ENCODE data around the gene ACAD11.

The ACAD11 gene

GRCh38 chr3:132679911-132680310 is 20.3 kb upstream of the ACAD11 start:
- WGBS: 97% methylated on average over 3 of the region's 5 CpGs
- H3K23ac ChIP-seq (ENCODE audit: low read length in 2 of 2): no peak overlapping the region
- no peak overlapping the region for H2AFZ ChIP-seq (ENCODE audit: low read depth, low read length)

GRCh38 chr3:132675408-132675807 is 15.8 kb upstream of the ACAD11 start:
- Histone ChIP-seq H3K27ac (ENCODE audit: low read length, poor library complexity, severe bottlenecking) (no peak overlapping the region), H2BK5ac (ENCODE audit: low read depth, low read length, poor library complexity, severe bottlenecking) (no peak overlapping the region), H2BK15ac (ENCODE audit: low read depth, poor library complexity, severe bottlenecking) (no peak overlapping the region), H3K14ac (ENCODE audit: low read length in 2 of 2) (no peak overlapping the region), H2BK120ac (ENCODE audit: low read depth, low read length) (no peak overlapping the region), H3K4me2 (ENCODE audit: low read length, poor library complexity, severe bottlenecking) (no peak overlapping the region), H3K9me3 (ENCODE audit: control insufficient read depth, low read length) (no peaks in the 10 kb centered on the region), H2AFZ (ENCODE audit: low read depth, low read length) (no peak overlapping the region), H2BK12ac (ENCODE audit: low read length in 2 of 2) (no peak overlapping the region), H3K36me3 (ENCODE audit: control insufficient read depth in 1 of 2, insufficient read depth in 2 of 2, low read depth in 1 of 2, low read length in 2 of 2) (peaks cover 9 to 95% of the 10 kb centered on the region in 2 experiments), H3K23ac (ENCODE audit: low read length in 2 of 2) (no peak overlapping the region), H3K9ac (ENCODE audit: low read length) (no peak overlapping the region), H4K8ac (ENCODE audit: low read length) (no peak overlapping the region), H3K79me1 (replicated peaks; ENCODE audit: low read length, poor library complexity, severe bottlenecking) (peaks cover 4% of the 10 kb centered on the region), H3K27me3 (ENCODE audit: control insufficient read depth in 1 of 2, insufficient read depth in 1 of 2, low read length in 2 of 2) (no peaks in the 10 kb centered on the region), H2AK5ac (ENCODE audit: low read length, severe bottlenecking) (no peak overlapping the region), H3K18ac (ENCODE audit: low read depth in 1 of 2, low read length in 2 of 2) (no peak overlapping the region), H3K4ac (ENCODE audit: low read depth in 1 of 2, low read length in 2 of 2) (no peak overlapping the region), H4K91ac (ENCODE audit: low read length) (no peak overlapping the region), H3K4me1 (ENCODE audit: control insufficient read depth, insufficient read depth, low read depth, low read length) (no peaks in the 10 kb centered on the region), H3K4me3 (ENCODE audit: insufficient read depth in 1 of 2, low read depth in 1 of 2, low read length in 2 of 2) (no peak overlapping the region)
- DNase-seq: no peak

More at GRCh38 chr3:132679911-132680310, 20.3 kb upstream of the ACAD11 start:
- no peak overlapping the region for H3K4me2 ChIP-seq (ENCODE audit: low read length, poor library complexity, severe bottlenecking)
- no peak overlapping the region for H2BK12ac ChIP-seq (ENCODE audit: low read length in 2 of 2)
- no peak overlapping the region for H2BK15ac ChIP-seq (ENCODE audit: low read depth, poor library complexity, severe bottlenecking)
- no peak overlapping the region for H4K8ac ChIP-seq (ENCODE audit: low read length)
- H2BK120ac ChIP-seq (ENCODE audit: low read depth, low read length): no peak overlapping the region
- no peak overlapping the region for H2BK5ac ChIP-seq (ENCODE audit: low read depth, low read length, poor library complexity, severe bottlenecking)
- peaks cover 2% of the 10 kb centered on the region for H3K79me1 ChIP-seq (replicated peaks; ENCODE audit: low read length, poor library complexity, severe bottlenecking)
- DNase-seq: no peak
- no peaks in the 10 kb centered on the region for H3K4me1 ChIP-seq (ENCODE audit: control insufficient read depth, insufficient read depth, low read depth, low read length)
- no peak overlapping the region for H3K18ac ChIP-seq (ENCODE audit: low read depth in 1 of 2, low read length in 2 of 2)
- H3K9ac ChIP-seq (ENCODE audit: low read length): no peak overlapping the region
- no peak overlapping the region for H3K4ac ChIP-seq (ENCODE audit: low read depth in 1 of 2, low read length in 2 of 2)
- H3K4me3 ChIP-seq (ENCODE audit: insufficient read depth in 1 of 2, low read depth in 1 of 2, low read length in 2 of 2): no peak overlapping the region
- H3K27me3 ChIP-seq (ENCODE audit: control insufficient read depth in 1 of 2, insufficient read depth in 1 of 2, low read length in 2 of 2): no peaks in the 10 kb centered on the region
- H2AK5ac ChIP-seq (ENCODE audit: low read length, severe bottlenecking): no peak overlapping the region
- H3K9me3 ChIP-seq (ENCODE audit: control insufficient read depth, low read length): no peaks in the 10 kb centered on the region
- no peak overlapping the region for H4K91ac ChIP-seq (ENCODE audit: low read length)
- H3K14ac ChIP-seq (ENCODE audit: low read length in 2 of 2): no peak overlapping the region
- no peak overlapping the region for H3K27ac ChIP-seq (ENCODE audit: low read length, poor library complexity, severe bottlenecking)
- peaks cover 6 to 95% of the 10 kb centered on the region in 2 experiments for H3K36me3 ChIP-seq (ENCODE audit: control insufficient read depth in 1 of 2, insufficient read depth in 2 of 2, low read depth in 1 of 2, low read length in 2 of 2)

GRCh38 chr3:132669256-132669777 is 9.7 kb upstream of the ACAD11 start:
- H3K9me3 ChIP-seq (ENCODE audit: control insufficient read depth, low read length): no peaks in the 10 kb centered on the region
- H2AFZ ChIP-seq (ENCODE audit: low read depth, low read length): no peak overlapping the region
- no peak overlapping the region for H2AK5ac ChIP-seq (ENCODE audit: low read length, severe bottlenecking)
- peaks cover 9% of the 10 kb centered on the region for H3K79me1 ChIP-seq (replicated peaks; ENCODE audit: low read length, poor library complexity, severe bottlenecking)
- H3K4me2 ChIP-seq (ENCODE audit: low read length, poor library complexity, severe bottlenecking): no peak overlapping the region
- no peak for DNase-seq
- no peaks in the 10 kb centered on the region for H3K27me3 ChIP-seq (ENCODE audit: control insufficient read depth in 1 of 2, insufficient read depth in 1 of 2, low read length in 2 of 2)
- H3K9ac ChIP-seq (ENCODE audit: low read length): no peak overlapping the region
- H2BK120ac ChIP-seq (ENCODE audit: low read depth, low read length): no peak overlapping the region
- 95% methylated on average over 5 of the region's 5 CpGs for WGBS
- H4K91ac ChIP-seq (ENCODE audit: low read length): no peak overlapping the region
- H3K36me3 ChIP-seq (ENCODE audit: control insufficient read depth in 1 of 2, insufficient read depth in 2 of 2, low read depth in 1 of 2, low read length in 2 of 2): peaks cover 4 to 73% of the 10 kb centered on the region in 2 experiments
- no peak overlapping the region for H3K23ac ChIP-seq (ENCODE audit: low read length in 2 of 2)
- H3K4me3 ChIP-seq (ENCODE audit: insufficient read depth in 1 of 2, low read depth in 1 of 2, low read length in 2 of 2): no peak overlapping the region
- no peak overlapping the region for H3K4ac ChIP-seq (ENCODE audit: low read depth in 1 of 2, low read length in 2 of 2)
- no peak overlapping the region for H2BK12ac ChIP-seq (ENCODE audit: low read length in 2 of 2)
- H3K27ac ChIP-seq (ENCODE audit: low read length, poor library complexity, severe bottlenecking): no peak overlapping the region
- H4K8ac ChIP-seq (ENCODE audit: low read length): peak overlapping the region; percentile 77
- peaks cover 2% of the 10 kb centered on the region for H3K4me1 ChIP-seq (ENCODE audit: control insufficient read depth, insufficient read depth, low read depth, low read length)
- H3K14ac ChIP-seq (ENCODE audit: low read length in 2 of 2): no peak overlapping the region
- H2BK15ac ChIP-seq (ENCODE audit: low read depth, poor library complexity, severe bottlenecking): peak overlapping the region; percentile 52
- H3K18ac ChIP-seq (ENCODE audit: low read depth in 1 of 2, low read length in 2 of 2): no peak overlapping the region
- H2BK5ac ChIP-seq (ENCODE audit: low read depth, low read length, poor library complexity, severe bottlenecking): no peak overlapping the region

DNA sequence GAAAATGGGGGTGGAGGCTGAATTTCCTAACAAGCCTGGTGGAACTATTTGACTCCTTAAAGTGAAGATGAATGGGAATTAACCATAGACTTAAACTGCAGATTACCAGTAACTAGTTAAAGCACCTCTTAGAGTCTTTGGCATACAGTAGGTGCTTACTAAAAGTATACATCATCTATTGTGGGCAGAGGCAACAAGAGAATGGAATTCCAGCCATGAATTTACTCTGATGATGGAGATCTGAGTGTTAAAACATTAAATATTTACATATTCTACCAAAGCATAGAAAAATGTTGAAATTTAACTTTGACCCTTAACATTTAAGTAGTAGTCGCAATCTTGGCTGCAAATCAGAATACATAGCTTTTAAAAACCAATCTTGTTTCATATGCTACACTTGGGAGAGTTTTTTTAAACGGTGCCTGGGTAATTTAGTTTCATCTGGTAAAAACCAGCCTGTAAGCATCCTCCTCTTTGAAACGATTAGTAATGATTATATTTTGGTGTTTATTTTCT is 5.7 kb upstream of the ACAD11 start:
- 100% methylated on average over 1 of the region's 3 CpGs for WGBS
- Histone ChIP-seq H3K27ac (ENCODE audit: low read length, poor library complexity, severe bottlenecking) (no peak overlapping the region), H3K9me3 (ENCODE audit: control insufficient read depth, low read length) (no peaks in the 10 kb centered on the region), H3K4me3 (ENCODE audit: insufficient read depth in 1 of 2, low read depth in 1 of 2, low read length in 2 of 2) (no peak overlapping the region), H3K18ac (ENCODE audit: low read depth in 1 of 2, low read length in 2 of 2) (no peak overlapping the region), H3K79me1 (replicated peaks; ENCODE audit: low read length, poor library complexity, severe bottlenecking) (peaks cover 12% of the 10 kb centered on the region), H3K4me1 (ENCODE audit: control insufficient read depth, insufficient read depth, low read depth, low read length) (peaks cover 2% of the 10 kb centered on the region), H4K8ac (ENCODE audit: low read length) (no peak overlapping the region), H3K9ac (ENCODE audit: low read length) (no peak overlapping the region), H2AFZ (ENCODE audit: low read depth, low read length) (no peak overlapping the region), H3K36me3 (ENCODE audit: control insufficient read depth in 1 of 2, insufficient read depth in 2 of 2, low read depth in 1 of 2, low read length in 2 of 2) (peaks cover 0 to 33% of the 10 kb centered on the region in 2 experiments), H3K14ac (ENCODE audit: low read length in 2 of 2) (no peak overlapping the region), H2AK5ac (ENCODE audit: low read length, severe bottlenecking) (no peak overlapping the region), H3K27me3 (ENCODE audit: control insufficient read depth in 1 of 2, insufficient read depth in 1 of 2, low read length in 2 of 2) (no peaks in the 10 kb centered on the region), H2BK120ac (ENCODE audit: low read depth, low read length) (no peak overlapping the region), H3K4ac (ENCODE audit: low read depth in 1 of 2, low read length in 2 of 2) (no peak overlapping the region), H4K91ac (ENCODE audit: low read length) (no peak overlapping the region), H3K4me2 (ENCODE audit: low read length, poor library complexity, severe bottlenecking) (no peak overlapping the region), H2BK12ac (ENCODE audit: low read length in 2 of 2) (no peak overlapping the region), H2BK15ac (ENCODE audit: low read depth, poor library complexity, severe bottlenecking) (no peak overlapping the region), H3K23ac (ENCODE audit: low read length in 2 of 2) (no peak overlapping the region), H2BK5ac (ENCODE audit: low read depth, low read length, poor library complexity, severe bottlenecking) (no peak overlapping the region)
- no peak for DNase-seq

Data from mesenchymal stem cell (in vitro differentiated cells and primary cell).